ENCODE data around the gene AIFM3.

DNA sequence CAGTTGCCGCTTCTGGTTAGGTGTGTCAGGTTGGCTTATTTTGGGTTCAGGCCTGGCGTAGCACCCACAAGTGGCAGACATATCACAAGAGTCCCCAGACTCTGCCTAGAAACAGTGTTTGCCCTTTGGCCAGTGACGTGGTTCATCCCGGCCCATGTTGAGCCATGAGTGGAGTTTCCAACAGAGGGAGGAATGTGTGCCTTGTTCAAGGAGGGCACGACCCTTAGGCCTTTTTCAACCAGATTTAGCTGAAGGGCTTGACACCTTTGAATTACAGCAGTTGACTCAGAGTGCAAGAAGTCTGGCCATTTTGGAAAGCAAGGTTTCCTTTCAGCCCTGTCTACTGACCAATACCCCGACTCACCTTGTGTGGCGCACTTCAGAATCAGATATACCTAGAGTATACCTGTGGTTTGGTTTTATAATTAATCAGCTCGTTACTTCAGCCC is 15.1 kb upstream of the AIFM3 start:
- TF ChIP-seq POLR2AphosphoS5 (IDR thresholded peaks at IDR 0.05) (no peak), POLR2A (IDR thresholded peaks at IDR 0.05) (no peak)
- TF ChIP-seq, protein P1, sequence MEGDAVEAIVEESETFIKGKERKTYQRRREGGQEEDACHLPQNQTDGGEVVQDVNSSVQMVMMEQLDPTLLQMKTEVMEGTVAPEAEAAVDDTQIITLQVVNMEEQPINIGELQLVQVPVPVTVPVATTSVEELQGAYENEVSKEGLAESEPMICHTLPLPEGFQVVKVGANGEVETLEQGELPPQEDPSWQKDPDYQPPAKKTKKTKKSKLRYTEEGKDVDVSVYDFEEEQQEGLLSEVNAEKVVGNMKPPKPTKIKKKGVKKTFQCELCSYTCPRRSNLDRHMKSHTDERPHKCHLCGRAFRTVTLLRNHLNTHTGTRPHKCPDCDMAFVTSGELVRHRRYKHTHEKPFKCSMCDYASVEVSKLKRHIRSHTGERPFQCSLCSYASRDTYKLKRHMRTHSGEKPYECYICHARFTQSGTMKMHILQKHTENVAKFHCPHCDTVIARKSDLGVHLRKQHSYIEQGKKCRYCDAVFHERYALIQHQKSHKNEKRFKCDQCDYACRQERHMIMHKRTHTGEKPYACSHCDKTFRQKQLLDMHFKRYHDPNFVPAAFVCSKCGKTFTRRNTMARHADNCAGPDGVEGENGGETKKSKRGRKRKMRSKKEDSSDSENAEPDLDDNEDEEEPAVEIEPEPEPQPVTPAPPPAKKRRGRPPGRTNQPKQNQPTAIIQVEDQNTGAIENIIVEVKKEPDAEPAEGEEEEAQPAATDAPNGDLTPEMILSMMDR (IDR thresholded peaks at IDR 0.05), result peak in 2 of 4 experiments; percentile 9 to 28
